ENCODE measurements around the gene ROR1. TPM values are rescaled to one million over a fixed set of nuclear protein-coding genes. Genes with fewer than 3 reads are reported as not detected.
"Not testable (repeated sequence)": the region's sequence is repeated elsewhere in the genome, so short reads cannot be mapped to it uniquely, and the experiment has no call there.

The ROR1 gene
- total RNA-seq, 6 donors from 2014 or later: 19.7 to 39.8 (median 28.5) TPM

DNA sequence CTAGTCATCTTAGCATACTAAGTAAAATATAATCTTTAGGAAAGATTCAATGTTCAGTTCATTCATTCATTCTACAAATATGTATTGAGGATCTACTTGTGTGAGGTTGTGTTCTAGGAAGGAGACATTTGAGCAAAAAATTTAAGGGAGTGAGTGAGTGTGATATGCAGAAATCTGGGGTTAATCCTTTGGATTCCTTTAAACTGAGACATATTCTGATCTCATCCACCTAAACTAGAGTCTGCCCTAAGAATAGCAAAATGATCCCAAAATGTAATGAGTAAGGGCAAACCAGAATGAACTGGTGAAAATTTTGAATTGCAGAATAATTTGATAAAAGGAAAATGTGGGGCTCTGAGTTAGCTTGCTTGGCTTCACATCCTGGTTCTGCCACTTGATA lies 438.2 kb downstream of the ROR1 start:
- ATAC-seq (ENCODE audit: low FRiP score in 2 of 2): peak in 1 of 2 donors; percentile 31
- TF ChIP-seq, protein P1, sequence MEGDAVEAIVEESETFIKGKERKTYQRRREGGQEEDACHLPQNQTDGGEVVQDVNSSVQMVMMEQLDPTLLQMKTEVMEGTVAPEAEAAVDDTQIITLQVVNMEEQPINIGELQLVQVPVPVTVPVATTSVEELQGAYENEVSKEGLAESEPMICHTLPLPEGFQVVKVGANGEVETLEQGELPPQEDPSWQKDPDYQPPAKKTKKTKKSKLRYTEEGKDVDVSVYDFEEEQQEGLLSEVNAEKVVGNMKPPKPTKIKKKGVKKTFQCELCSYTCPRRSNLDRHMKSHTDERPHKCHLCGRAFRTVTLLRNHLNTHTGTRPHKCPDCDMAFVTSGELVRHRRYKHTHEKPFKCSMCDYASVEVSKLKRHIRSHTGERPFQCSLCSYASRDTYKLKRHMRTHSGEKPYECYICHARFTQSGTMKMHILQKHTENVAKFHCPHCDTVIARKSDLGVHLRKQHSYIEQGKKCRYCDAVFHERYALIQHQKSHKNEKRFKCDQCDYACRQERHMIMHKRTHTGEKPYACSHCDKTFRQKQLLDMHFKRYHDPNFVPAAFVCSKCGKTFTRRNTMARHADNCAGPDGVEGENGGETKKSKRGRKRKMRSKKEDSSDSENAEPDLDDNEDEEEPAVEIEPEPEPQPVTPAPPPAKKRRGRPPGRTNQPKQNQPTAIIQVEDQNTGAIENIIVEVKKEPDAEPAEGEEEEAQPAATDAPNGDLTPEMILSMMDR (IDR thresholded peaks at IDR 0.05): no peak
- TF ChIP-seq POLR2A (IDR thresholded peaks at IDR 0.05): no peak
- no peak for TF ChIP-seq EP300 (IDR thresholded peaks at IDR 0.05)
- TF ChIP-seq POLR2AphosphoS5 (IDR thresholded peaks at IDR 0.05): no peak

DNA sequence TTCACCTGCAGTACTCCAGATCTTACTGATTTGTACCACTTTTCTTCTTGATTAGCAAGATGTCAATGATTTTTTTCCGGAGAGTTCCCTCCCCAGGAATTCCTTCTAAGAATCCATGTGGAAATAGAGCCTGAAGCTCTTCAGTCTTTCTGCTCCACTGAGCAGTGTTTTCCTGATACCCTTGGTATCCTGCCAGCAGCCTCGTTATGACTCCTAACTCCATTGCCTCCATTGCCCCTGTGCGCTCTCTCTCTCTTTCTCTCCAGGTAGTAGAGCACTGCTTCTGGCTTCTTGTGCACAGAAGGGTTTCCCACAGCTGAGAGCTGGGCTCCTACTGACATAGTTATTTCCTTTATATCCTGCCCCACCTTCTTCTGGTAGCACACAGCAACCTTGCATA lies 441.8 kb downstream of the ROR1 start:
- Histone ChIP-seq H3K27ac (no peak overlapping the region), H3K36me3 (no peaks in the 10 kb centered on the region), H3K4me1 (no peaks in the 10 kb centered on the region), H3K4me3 (no peak overlapping the region), H3K9me3 (no peaks in the 10 kb centered on the region), H3K27me3 (no peaks in the 10 kb centered on the region)
- 82 to 84% methylated on average over 3 of the region's 3 CpGs for WGBS, 2 donors
- ATAC-seq (ENCODE audit: low FRiP score in 2 of 2) (no peak), DNase-seq (no peak)
- TF ChIP-seq POLR2AphosphoS5 (IDR thresholded peaks at IDR 0.05): no peak

More for the DNA sequence above, 438.2 kb downstream of the ROR1 start:
- no peaks in the 10 kb centered on the region for H3K36me3 ChIP-seq
- no peaks in the 10 kb centered on the region for H3K27me3 ChIP-seq
- no peaks in the 10 kb centered on the region for H3K9me3 ChIP-seq
- no peak overlapping the region for H3K27ac ChIP-seq
- no peak overlapping the region for H3K4me3 ChIP-seq
- no peaks in the 10 kb centered on the region for H3K4me1 ChIP-seq
- DNase-seq: no peak

DNA sequence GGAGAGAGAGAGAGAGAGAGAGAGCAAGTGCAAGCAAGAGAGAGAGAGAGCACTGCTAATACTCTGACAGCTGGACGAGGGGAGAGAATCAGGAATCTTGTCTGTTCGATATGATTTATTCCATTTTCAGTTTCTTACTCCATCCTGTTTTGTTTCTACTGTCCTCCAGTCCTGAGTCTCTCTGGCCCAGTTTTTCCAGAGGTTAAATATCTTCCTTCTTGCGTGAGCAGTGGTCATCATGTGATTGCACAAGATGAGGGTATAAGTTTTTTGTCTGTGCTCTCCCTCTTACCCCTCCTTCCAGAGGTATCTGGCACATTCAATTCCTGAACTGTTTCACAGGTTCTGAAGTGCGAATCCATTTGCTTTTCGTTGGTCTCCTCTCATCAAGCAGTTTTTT lies 446.4 kb downstream of the ROR1 start:
- Histone ChIP-seq H3K27me3 (no peaks in the 10 kb centered on the region), H3K36me3 (no peaks in the 10 kb centered on the region), H3K9me3 (no peaks in the 10 kb centered on the region), H3K4me1 (no peaks in the 10 kb centered on the region), H3K27ac (no peak overlapping the region), H3K4me3 (no peak overlapping the region)
- no peak for ATAC-seq (ENCODE audit: low FRiP score in 2 of 2)
- 81 to 88% methylated on average over 5 of the region's 5 CpGs for WGBS, 2 donors
- no peak for DNase-seq
- no peak for TF ChIP-seq POLR2AphosphoS5 (IDR thresholded peaks at IDR 0.05)
- TF ChIP-seq POLR2A (IDR thresholded peaks at IDR 0.05): no peak
- no peak for TF ChIP-seq EP300 (IDR thresholded peaks at IDR 0.05)
- TF ChIP-seq, protein P1 (IDR thresholded peaks at IDR 0.05): no peak

DNA sequence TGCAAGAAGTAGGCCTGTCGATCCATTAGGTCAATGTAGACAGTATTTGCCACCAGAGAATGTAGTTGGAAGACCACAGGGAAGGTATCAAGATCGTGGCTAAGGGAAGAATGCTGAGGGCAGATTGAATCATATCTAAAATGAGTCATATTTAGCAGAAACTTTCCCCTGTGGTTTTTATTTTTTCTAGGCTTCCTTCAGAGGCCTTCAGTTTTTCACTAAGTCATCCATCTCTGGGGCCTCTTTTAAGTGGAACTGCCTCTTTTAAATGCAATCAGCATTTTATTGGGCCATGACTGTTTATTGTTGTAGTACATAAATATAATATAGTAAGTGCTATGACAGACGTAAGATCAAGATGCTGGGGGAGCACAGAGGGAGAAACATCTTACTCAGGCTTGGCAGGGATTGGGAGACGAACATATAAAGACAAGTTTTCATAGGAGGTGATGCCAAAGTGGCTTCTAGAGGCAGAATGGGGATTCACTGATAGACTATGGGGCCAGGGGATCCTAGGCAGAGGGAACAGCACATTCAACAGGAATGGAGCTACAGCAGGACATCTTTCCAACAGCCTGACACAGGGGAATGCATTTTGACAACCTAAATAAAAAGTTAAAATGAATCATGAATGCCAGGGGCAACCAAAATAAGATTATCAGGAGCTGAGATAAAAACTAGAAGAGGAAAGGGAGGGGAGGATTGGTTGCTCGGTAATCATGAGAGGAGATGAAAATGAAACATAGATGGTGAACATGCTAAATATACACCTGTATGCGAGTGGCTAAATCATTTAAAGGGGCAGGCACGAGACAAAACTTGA lies 449.7 kb downstream of the ROR1 start:
- H3K4me1 ChIP-seq: no peaks in the 10 kb centered on the region
- no peaks in the 10 kb centered on the region for H3K36me3 ChIP-seq
- H3K27ac ChIP-seq: no peak overlapping the region
- ATAC-seq (ENCODE audit: low FRiP score in 2 of 2): peak in 1 of 2 donors; percentile 61
- TF ChIP-seq, protein P1 (IDR thresholded peaks at IDR 0.05): no peak
- TF ChIP-seq EP300 (IDR thresholded peaks at IDR 0.05) (no peak), POLR2AphosphoS5 (IDR thresholded peaks at IDR 0.05) (no peak), POLR2A (IDR thresholded peaks at IDR 0.05) (no peak)
- DNase-seq: no peak
- 73 to 74% methylated on average over 7 of the region's 7 CpGs for WGBS, 2 donors
- H3K27me3 ChIP-seq: no peaks in the 10 kb centered on the region
- H3K4me3 ChIP-seq: no peak overlapping the region
- no peaks in the 10 kb centered on the region for H3K9me3 ChIP-seq

DNA sequence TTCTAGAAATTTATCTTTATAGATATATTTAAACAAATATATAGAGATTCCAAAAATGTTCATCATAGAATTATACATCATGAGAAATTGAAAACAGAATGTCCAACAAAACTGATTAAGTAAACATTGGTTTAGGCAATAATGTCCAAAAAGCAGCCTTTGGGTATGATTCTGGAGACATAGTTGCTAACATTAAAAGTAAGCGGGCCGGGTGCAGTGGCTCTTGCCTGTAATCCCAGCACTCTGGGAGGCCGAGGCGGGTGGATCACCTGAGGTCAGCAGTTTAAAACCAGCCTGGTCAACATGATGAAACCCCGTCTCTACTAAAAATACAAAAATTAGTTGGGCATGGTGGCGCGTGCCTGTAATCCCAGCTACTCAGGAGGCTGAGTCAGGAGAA lies 450.4 kb downstream of the ROR1 start:
- not testable (repeated sequence) for H3K9me3 ChIP-seq; H3K27ac ChIP-seq; H3K36me3 ChIP-seq; DNase-seq; ATAC-seq (ENCODE audit: low FRiP score in 2 of 2); H3K4me1 ChIP-seq; H3K27me3 ChIP-seq; H3K4me3 ChIP-seq
- WGBS, 2 donors: 96 to 98% methylated on average over 7 of the region's 7 CpGs
